Panc1 (cell line): ENCODE measurements around the gene NPFFR2.
"Not testable (repeated sequence)": the region's sequence is repeated elsewhere in the genome, so short reads cannot be mapped to it uniquely, and the experiment has no call there.

Source experiments
- SIN3A ChIP-seq: IDR thresholded peaks from 2 replicates; pipeline ENCODE4 v1.6.1; 2012; ENCODE audit warnings: low read depth, mild to moderate bottlenecking, low read length, moderate library complexity, borderline replicate concordance; ENCODE audit not compliant: insufficient read depth
- TF ChIP-seq, protein P1 (sequence below): fragments of 450-650 bp; IDR thresholded peaks from 2 replicates; pipeline ENCODE4 v1.5.1; 2017; ENCODE audit warnings: mild to moderate bottlenecking

- TF ChIP-seq, protein P1, sequence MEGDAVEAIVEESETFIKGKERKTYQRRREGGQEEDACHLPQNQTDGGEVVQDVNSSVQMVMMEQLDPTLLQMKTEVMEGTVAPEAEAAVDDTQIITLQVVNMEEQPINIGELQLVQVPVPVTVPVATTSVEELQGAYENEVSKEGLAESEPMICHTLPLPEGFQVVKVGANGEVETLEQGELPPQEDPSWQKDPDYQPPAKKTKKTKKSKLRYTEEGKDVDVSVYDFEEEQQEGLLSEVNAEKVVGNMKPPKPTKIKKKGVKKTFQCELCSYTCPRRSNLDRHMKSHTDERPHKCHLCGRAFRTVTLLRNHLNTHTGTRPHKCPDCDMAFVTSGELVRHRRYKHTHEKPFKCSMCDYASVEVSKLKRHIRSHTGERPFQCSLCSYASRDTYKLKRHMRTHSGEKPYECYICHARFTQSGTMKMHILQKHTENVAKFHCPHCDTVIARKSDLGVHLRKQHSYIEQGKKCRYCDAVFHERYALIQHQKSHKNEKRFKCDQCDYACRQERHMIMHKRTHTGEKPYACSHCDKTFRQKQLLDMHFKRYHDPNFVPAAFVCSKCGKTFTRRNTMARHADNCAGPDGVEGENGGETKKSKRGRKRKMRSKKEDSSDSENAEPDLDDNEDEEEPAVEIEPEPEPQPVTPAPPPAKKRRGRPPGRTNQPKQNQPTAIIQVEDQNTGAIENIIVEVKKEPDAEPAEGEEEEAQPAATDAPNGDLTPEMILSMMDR = not testable (repeated sequence)
- TF ChIP-seq SIN3A = not testable (repeated sequence)
These were observed 121.8 kb downstream of the NPFFR2 start for GRCh38 chr4:72153634-72154033.
